K562 (cell line): ENCODE measurements around the gene CENPB. TPM values are rescaled to one million over a fixed set of nuclear protein-coding genes. Genes with fewer than 3 reads are reported as not detected.

Source experiments
- ARID3B ChIP-seq: fragments of 250-450 bp; sonication (Bioruptor Pico); IDR thresholded peaks from 2 replicates; pipeline ENCODE4 v1.4.0; 2020; ENCODE audit warnings: borderline replicate concordance
- BDP1 ChIP-seq: IDR thresholded peaks from 3 replicates; pipeline ENCODE4 v1.6.1; 2011; ENCODE audit not compliant: insufficient read length, insufficient read depth
- BHLHE40 ChIP-seq: IDR thresholded peaks from 2 replicates; pipeline ENCODE4 v1.6.1; 2011; ENCODE audit warnings: low read length, improper control_type of control experiment
- CBFB ChIP-seq: sonication (generic); formaldehyde crosslinking; IDR thresholded peaks from 2 replicates; pipeline ENCODE4 v1.4.0; 2020; ENCODE audit warnings: mild to moderate bottlenecking, missing genetic modification reagents
- CREM ChIP-seq: IDR thresholded peaks from 2 replicates; pipeline ENCODE4 v1.6.1; 2014; ENCODE audit warnings: antibody characterized with exemption, low read depth
- MXI1 ChIP-seq: IDR thresholded peaks from 2 replicates; pipeline ENCODE4 v1.6.1; 2011; ENCODE audit warnings: low read depth, mild to moderate bottlenecking, improper control_type of control experiment, low read length
- NR2C2 ChIP-seq, 2 experiments: fragments of 200-800 bp in 1 of 2; sonication (Bioruptor generic) in 1 of 2; sonication (generic) in 1 of 2; formaldehyde crosslinking in 1 of 2; IDR thresholded peaks; 2 replicates each; pipeline versions ENCODE4 v1.6.1 to v1.8.0; 2016 to 2022; ENCODE audit warnings: mild to moderate bottlenecking in 1 of 2, missing compliant biosample characterization in 1 of 2, missing genetic modification characterization in 1 of 2, missing genetic modification reagents in 1 of 2
- OTX1 ChIP-seq: fragments of 450-650 bp; formaldehyde crosslinking; IDR thresholded peaks from 2 replicates; pipeline ENCODE4 v1.4.0; 2022; ENCODE audit warnings: mild to moderate bottlenecking
- RB1 ChIP-seq: fragments of 450-650 bp; IDR thresholded peaks from 2 replicates; pipeline ENCODE4 v1.6.1; 2017; ENCODE audit warnings: low read depth, mild to moderate bottlenecking
- RBFOX2 ChIP-seq: fragments of 200-400 bp; formaldehyde crosslinking; IDR thresholded peaks from 2 replicates; pipeline ENCODE4 v1.6.1; 2017; ENCODE audit warnings: low read depth, mild to moderate bottlenecking, low read length, moderate library complexity
- RBM25 ChIP-seq: fragments of 200-400 bp; formaldehyde crosslinking; IDR thresholded peaks from 2 replicates; pipeline ENCODE4 v1.6.1; 2018; ENCODE audit warnings: low read length, low read depth, moderate library complexity; ENCODE audit not compliant: severe bottlenecking
- RNF2 ChIP-seq: sonication (generic); IDR thresholded peaks from 2 replicates; pipeline ENCODE4 v1.6.1; 2016
- TOE1 ChIP-seq, 2 experiments: fragments of 450-650 bp in 1 of 2; sonication (generic) in 1 of 2; formaldehyde crosslinking in 1 of 2; IDR thresholded peaks; 2 replicates each; pipeline versions ENCODE4 v1.7.1 to v1.8.0; 2016 to 2022; ENCODE audit warnings: borderline replicate concordance in 2 of 2, mild to moderate bottlenecking in 2 of 2, antibody characterized with exemption in 1 of 2, inconsistent platforms in 1 of 2, low read depth in 1 of 2, missing genetic modification reagents in 1 of 2, moderate library complexity in 1 of 2
- YY1 ChIP-seq, 3 experiments: IDR thresholded peaks; 2 replicates each; pipeline ENCODE4 v1.6.1; 2011; ENCODE audit warnings: low read length in 2 of 3, mild to moderate bottlenecking in 2 of 3, moderate library complexity in 2 of 3, borderline replicate concordance in 1 of 3, control low read depth in 1 of 3, low read depth in 1 of 3; ENCODE audit not compliant: insufficient read depth in 3 of 3, insufficient replicate concordance in 2 of 3, control insufficient read depth in 1 of 3, insufficient read length in 1 of 3; ENCODE audit errors: extremely low read depth in 1 of 3
- ZBTB7A ChIP-seq: IDR thresholded peaks from 2 replicates; pipeline ENCODE4 v1.6.1; 2011; ENCODE audit warnings: low read depth, mild to moderate bottlenecking, low read length, moderate library complexity, borderline replicate concordance; ENCODE audit not compliant: control insufficient read depth
- ZNF143 ChIP-seq: sonication (generic); formaldehyde crosslinking; IDR thresholded peaks from 2 replicates; pipeline ENCODE4 v1.9.0; 2022; ENCODE audit warnings: mild to moderate bottlenecking, missing genetic modification reagents
- ZNF224 ChIP-seq: sonication (generic); formaldehyde crosslinking; IDR thresholded peaks from 2 replicates; pipeline ENCODE4 v1.8.0; 2022; ENCODE audit warnings: mild to moderate bottlenecking, missing genetic modification reagents
- polyA plus RNA-seq, 8 experiments: library from polyadenylated mRNA; depleted of rRNA in 4 of 8; stranded (reverse) in 5 of 8; unstranded in 3 of 8; fragments of >200 nt; fragmentation: Nextera tagmentation in 2 of 8; fragmentation: Illumina TruSeq in 1 of 8; extraction: Ambion mirVana in 2 of 8; extraction: Trizol in 1 of 8; gene quantifications; 2 replicates each; pipeline versions ENCODE4 v1.2.1 to v1.2.3, GENCODE V29; 2011 to 2014; ENCODE audit warnings: inconsistent platforms in 1 of 8, missing spikeins in 1 of 8
- total RNA-seq, 7 experiments: library from RNA; depleted of rRNA in 6 of 7; stranded (reverse); fragments of >200 nt in 6 of 7; fragmentation: Illumina TruSeq in 2 of 7; extraction: Trizol in 2 of 7; gene quantifications; 2 replicates each; pipeline versions ENCODE4 v1.2.1 to v1.2.3, GENCODE V29; 2011 to 2021; ENCODE audit warnings: low replicate concordance in 1 of 7
- TF ChIP-seq, protein P1 (sequence below): sonication (generic); formaldehyde crosslinking; IDR thresholded peaks from 2 replicates; pipeline ENCODE4 v1.8.0; 2023; ENCODE audit warnings: missing genetic modification reagents, mild to moderate bottlenecking, borderline replicate concordance

The CENPB gene
- total and polyA plus RNA-seq, 9 of the 15 experiments (the other 6 are each of a cell fraction or from before 2014, with no cell fraction given): 0.17 to 70.8 (median 24.9) TPM

GRCh38 chr20:3767427-3768341 lies 18.9 kb downstream of the CENPB start, which contains the start of gene ADISSP (continued):
- TF ChIP-seq YY1 (IDR thresholded peaks at IDR 0.05; ENCODE audit: borderline replicate concordance in 1 of 3, control insufficient read depth in 1 of 3, extremely low read depth in 1 of 3, insufficient read depth in 3 of 3, insufficient read length in 1 of 3, insufficient replicate concordance in 2 of 3, low read depth in 1 of 3, low read length in 2 of 3) (no peak), NR2C2 (CRISPR knock-in tag; IDR thresholded peaks at IDR 0.05) (no peak), NR2C2 (tag; IDR thresholded peaks at IDR 0.05) (peak; percentile 77), RNF2 (no peak), ZNF224 (CRISPR knock-in tag) (0 out of 2 replicates have a peak, but pooled peaks have one; percentile 42), CREM (peak; percentile 73), RBM25 (peak; percentile 92), MXI1 (0 out of 2 replicates have a peak, but pooled peaks have one; percentile 48), RB1 (peak; percentile 47; the same call in 1 of the 2 replicates), BDP1 (no peak), ZBTB7A (peak; percentile 24; the same call in 1 of the 2 replicates), ARID3B (no peak), TOE1 (IDR thresholded peaks at IDR 0.05; ENCODE audit: borderline replicate concordance) (peak; percentile 87; the same call in 1 of the 2 replicates), TOE1 (CRISPR knock-in tag; IDR thresholded peaks at IDR 0.05; ENCODE audit: borderline replicate concordance, low read depth) (0 out of 2 replicates have a peak, but pooled peaks have one; percentile 40), RBFOX2 (peak; percentile 75), OTX1 (CRISPR knock-in tag) (no peak), ZNF143 (CRISPR knock-in tag) (no peak), CBFB (CRISPR knock-in tag) (peak; percentile 82), BHLHE40 (peak; percentile 94)
- TF ChIP-seq, protein P1, sequence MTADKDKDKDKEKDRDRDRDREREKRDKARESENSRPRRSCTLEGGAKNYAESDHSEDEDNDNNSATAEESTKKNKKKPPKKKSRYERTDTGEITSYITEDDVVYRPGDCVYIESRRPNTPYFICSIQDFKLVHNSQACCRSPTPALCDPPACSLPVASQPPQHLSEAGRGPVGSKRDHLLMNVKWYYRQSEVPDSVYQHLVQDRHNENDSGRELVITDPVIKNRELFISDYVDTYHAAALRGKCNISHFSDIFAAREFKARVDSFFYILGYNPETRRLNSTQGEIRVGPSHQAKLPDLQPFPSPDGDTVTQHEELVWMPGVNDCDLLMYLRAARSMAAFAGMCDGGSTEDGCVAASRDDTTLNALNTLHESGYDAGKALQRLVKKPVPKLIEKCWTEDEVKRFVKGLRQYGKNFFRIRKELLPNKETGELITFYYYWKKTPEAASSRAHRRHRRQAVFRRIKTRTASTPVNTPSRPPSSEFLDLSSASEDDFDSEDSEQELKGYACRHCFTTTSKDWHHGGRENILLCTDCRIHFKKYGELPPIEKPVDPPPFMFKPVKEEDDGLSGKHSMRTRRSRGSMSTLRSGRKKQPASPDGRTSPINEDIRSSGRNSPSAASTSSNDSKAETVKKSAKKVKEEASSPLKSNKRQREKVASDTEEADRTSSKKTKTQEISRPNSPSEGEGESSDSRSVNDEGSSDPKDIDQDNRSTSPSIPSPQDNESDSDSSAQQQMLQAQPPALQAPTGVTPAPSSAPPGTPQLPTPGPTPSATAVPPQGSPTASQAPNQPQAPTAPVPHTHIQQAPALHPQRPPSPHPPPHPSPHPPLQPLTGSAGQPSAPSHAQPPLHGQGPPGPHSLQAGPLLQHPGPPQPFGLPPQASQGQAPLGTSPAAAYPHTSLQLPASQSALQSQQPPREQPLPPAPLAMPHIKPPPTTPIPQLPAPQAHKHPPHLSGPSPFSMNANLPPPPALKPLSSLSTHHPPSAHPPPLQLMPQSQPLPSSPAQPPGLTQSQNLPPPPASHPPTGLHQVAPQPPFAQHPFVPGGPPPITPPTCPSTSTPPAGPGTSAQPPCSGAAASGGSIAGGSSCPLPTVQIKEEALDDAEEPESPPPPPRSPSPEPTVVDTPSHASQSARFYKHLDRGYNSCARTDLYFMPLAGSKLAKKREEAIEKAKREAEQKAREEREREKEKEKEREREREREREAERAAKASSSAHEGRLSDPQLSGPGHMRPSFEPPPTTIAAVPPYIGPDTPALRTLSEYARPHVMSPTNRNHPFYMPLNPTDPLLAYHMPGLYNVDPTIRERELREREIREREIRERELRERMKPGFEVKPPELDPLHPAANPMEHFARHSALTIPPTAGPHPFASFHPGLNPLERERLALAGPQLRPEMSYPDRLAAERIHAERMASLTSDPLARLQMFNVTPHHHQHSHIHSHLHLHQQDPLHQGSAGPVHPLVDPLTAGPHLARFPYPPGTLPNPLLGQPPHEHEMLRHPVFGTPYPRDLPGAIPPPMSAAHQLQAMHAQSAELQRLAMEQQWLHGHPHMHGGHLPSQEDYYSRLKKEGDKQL (CRISPR knock-in tag): no peak
- TF ChIP-seq, all 486 proteins: peak for 74
